Activated naive CD8-positive, alpha-beta T cell treated with anti-CD3 and anti-CD28 coated beads for 36 hours (primary cell): ENCODE results near the gene WASF3. TPM values are rescaled to one million over a fixed set of nuclear protein-coding genes. Genes with fewer than 3 reads are reported as not detected.

ENCODE experiments used
- DNase-seq: peaks from one replicate; pipeline ENCODE4 v3.0.0; 2021
- H3K27ac Mint-ChIP-seq: one replicate; pipeline ENCODE4 v1.8.0; 2022; ENCODE audit warnings: mild to moderate bottlenecking, moderate library complexity, mixed read lengths
- H3K27me3 Mint-ChIP-seq: one replicate; pipeline ENCODE4 v1.8.0; 2022; ENCODE audit warnings: mild to moderate bottlenecking, mixed read lengths
- H3K36me3 Mint-ChIP-seq: one replicate; pipeline ENCODE4 v1.8.0; 2021; ENCODE audit warnings: mild to moderate bottlenecking, mixed read lengths
- H3K4me1 Mint-ChIP-seq: one replicate; pipeline ENCODE4 v1.8.0; 2021; ENCODE audit warnings: mixed read lengths
- H3K4me3 Mint-ChIP-seq: one replicate; pipeline ENCODE4 v1.8.0; 2022; ENCODE audit warnings: mild to moderate bottlenecking, moderate library complexity, mixed read lengths
- H3K9me3 Mint-ChIP-seq: one replicate; pipeline ENCODE4 v1.8.0; 2022; ENCODE audit warnings: mixed read lengths
- total RNA-seq, 2 experiments: library from RNA; stranded (reverse); gene quantifications; one replicate each; pipeline ENCODE4 v1.2.3, GENCODE V29; 2021

The WASF3 gene
- total RNA-seq, 2 experiments from 2014 or later = 0.22 to 0.37 TPM

- H3K4me1 Mint-ChIP-seq = no peaks in the 10 kb centered on the region
- no peaks in the 10 kb centered on the region for H3K36me3 Mint-ChIP-seq
- H3K27ac Mint-ChIP-seq = no peak overlapping the region
- H3K27me3 Mint-ChIP-seq = peaks cover 17% of the 10 kb centered on the region
- DNase-seq = no peak
- no peaks in the 10 kb centered on the region for H3K9me3 Mint-ChIP-seq
- H3K4me3 Mint-ChIP-seq = no peak overlapping the region
Measured at GRCh38 chr13:26538363-26539317, 18.8 kb upstream of the WASF3 start.

GRCh38 chr13:26539738-26540292, 17.7 kb upstream of the WASF3 start:
- Mint-ChIP-seq H3K36me3 (no peaks in the 10 kb centered on the region), H3K27ac (no peak overlapping the region), H3K4me1 (no peaks in the 10 kb centered on the region), H3K27me3 (peaks cover 17% of the 10 kb centered on the region), H3K9me3 (no peaks in the 10 kb centered on the region), H3K4me3 (no peak overlapping the region)
- no peak for DNase-seq

GRCh38 chr13:26540334-26540733, 17.1 kb upstream of the WASF3 start:
- H3K9me3 Mint-ChIP-seq = no peaks in the 10 kb centered on the region
- no peak for DNase-seq

GRCh38 chr13:26541041-26541440, 16.4 kb upstream of the WASF3 start:
- Mint-ChIP-seq H3K4me1 (no peaks in the 10 kb centered on the region), H3K27ac (no peak overlapping the region), H3K4me3 (no peak overlapping the region), H3K27me3 (peaks cover 17% of the 10 kb centered on the region), H3K9me3 (no peaks in the 10 kb centered on the region), H3K36me3 (no peaks in the 10 kb centered on the region)
- DNase-seq = no peak

More at GRCh38 chr13:26540334-26540733, 17.1 kb upstream of the WASF3 start:
- H3K4me1 Mint-ChIP-seq = no peaks in the 10 kb centered on the region
- no peaks in the 10 kb centered on the region for H3K36me3 Mint-ChIP-seq
- peaks cover 17% of the 10 kb centered on the region for H3K27me3 Mint-ChIP-seq
- no peak overlapping the region for H3K4me3 Mint-ChIP-seq
- H3K27ac Mint-ChIP-seq = no peak overlapping the region

- H3K36me3 Mint-ChIP-seq = no peaks in the 10 kb centered on the region
- H3K4me1 Mint-ChIP-seq = no peaks in the 10 kb centered on the region
Measured at GRCh38 chr13:26541678-26542568, 15.6 kb upstream of the WASF3 start.

GRCh38 chr13:26544707-26545106, 12.8 kb upstream of the WASF3 start:
- H3K27me3 Mint-ChIP-seq = peaks cover 7% of the 10 kb centered on the region
- H3K4me3 Mint-ChIP-seq = no peak overlapping the region
- H3K27ac Mint-ChIP-seq = no peak overlapping the region
- no peak for DNase-seq
- H3K36me3 Mint-ChIP-seq = no peaks in the 10 kb centered on the region
- no peaks in the 10 kb centered on the region for H3K4me1 Mint-ChIP-seq
- no peaks in the 10 kb centered on the region for H3K9me3 Mint-ChIP-seq

More at GRCh38 chr13:26541678-26542568, 15.6 kb upstream of the WASF3 start:
- DNase-seq = no peak
- Mint-ChIP-seq H3K27ac (no peak overlapping the region), H3K27me3 (peaks cover 17% of the 10 kb centered on the region), H3K9me3 (no peaks in the 10 kb centered on the region), H3K4me3 (no peak overlapping the region)

- Mint-ChIP-seq H3K36me3 (no peaks in the 10 kb centered on the region), H3K27ac (no peak overlapping the region), H3K9me3 (no peaks in the 10 kb centered on the region), H3K4me1 (no peaks in the 10 kb centered on the region), H3K27me3 (peaks cover 7% of the 10 kb centered on the region), H3K4me3 (no peak overlapping the region)
- DNase-seq = no peak
Measured at GRCh38 chr13:26548205-26548765, 9.2 kb upstream of the WASF3 start.

- Mint-ChIP-seq H3K4me1 (no peaks in the 10 kb centered on the region), H3K27me3 (peaks cover 13% of the 10 kb centered on the region), H3K36me3 (no peaks in the 10 kb centered on the region), H3K4me3 (no peak overlapping the region), H3K27ac (no peak overlapping the region), H3K9me3 (no peaks in the 10 kb centered on the region)
- DNase-seq = no peak
Measured at GRCh38 chr13:26549713-26550112, 7.8 kb upstream of the WASF3 start.

- no peak for DNase-seq
- peaks cover 30% of the 10 kb centered on the region for H3K27me3 Mint-ChIP-seq
- no peak overlapping the region for H3K4me3 Mint-ChIP-seq
- no peaks in the 10 kb centered on the region for H3K4me1 Mint-ChIP-seq
- no peaks in the 10 kb centered on the region for H3K9me3 Mint-ChIP-seq
- H3K36me3 Mint-ChIP-seq = no peaks in the 10 kb centered on the region
- H3K27ac Mint-ChIP-seq = no peak overlapping the region
Measured at GRCh38 chr13:26551255-26551860, 6.1 kb upstream of the WASF3 start.

- H3K4me1 Mint-ChIP-seq = peaks cover 3% of the 10 kb centered on the region
- no peak for DNase-seq
- no peaks in the 10 kb centered on the region for H3K36me3 Mint-ChIP-seq
- no peak overlapping the region for H3K4me3 Mint-ChIP-seq
- no peak overlapping the region for H3K27ac Mint-ChIP-seq
- H3K9me3 Mint-ChIP-seq = no peaks in the 10 kb centered on the region
- peaks cover 49% of the 10 kb centered on the region for H3K27me3 Mint-ChIP-seq
Measured at GRCh38 chr13:26555413-26555812, 2.1 kb upstream of the WASF3 start.

- H3K4me3 Mint-ChIP-seq = no peak overlapping the region
- H3K4me1 Mint-ChIP-seq = peaks cover 3% of the 10 kb centered on the region
- DNase-seq = no peak
- H3K36me3 Mint-ChIP-seq = no peaks in the 10 kb centered on the region
- no peaks in the 10 kb centered on the region for H3K9me3 Mint-ChIP-seq
- peaks cover 45% of the 10 kb centered on the region for H3K27me3 Mint-ChIP-seq
- H3K27ac Mint-ChIP-seq = no peak overlapping the region
Measured at GRCh38 chr13:26557051-26557392, 461 bp upstream of the WASF3 start.

GRCh38 chr13:26558074-26558805, 757 bp downstream of the WASF3 start:
- Mint-ChIP-seq H3K27ac (no peak overlapping the region), H3K4me1 (peaks cover 3% of the 10 kb centered on the region), H3K36me3 (no peaks in the 10 kb centered on the region), H3K27me3 (peaks cover 42% of the 10 kb centered on the region), H3K9me3 (no peaks in the 10 kb centered on the region), H3K4me3 (peak overlapping the region; percentile 50)
- DNase-seq = peak; percentile 4

- DNase-seq = no peak
- Mint-ChIP-seq H3K9me3 (no peaks in the 10 kb centered on the region), H3K4me3 (no peak overlapping the region), H3K36me3 (no peaks in the 10 kb centered on the region), H3K27ac (no peak overlapping the region), H3K4me1 (peaks cover 3% of the 10 kb centered on the region), H3K27me3 (peaks cover 44% of the 10 kb centered on the region)
Measured at GRCh38 chr13:26558987-26559386, 1.5 kb downstream of the WASF3 start.

- Mint-ChIP-seq H3K27ac (no peak overlapping the region), H3K4me1 (peaks cover 3% of the 10 kb centered on the region), H3K9me3 (no peaks in the 10 kb centered on the region), H3K4me3 (no peak overlapping the region), H3K27me3 (peaks cover 38% of the 10 kb centered on the region), H3K36me3 (no peaks in the 10 kb centered on the region)
- DNase-seq = no peak
Measured at GRCh38 chr13:26560456-26560855, 3.0 kb downstream of the WASF3 start.
